ENCODE data around the gene TMCC1. TPM values are rescaled to one million over a fixed set of nuclear protein-coding genes. Genes with fewer than 3 reads are reported as not detected.

TMCC1 gene
- total RNA-seq, 1 experiment from 2014 or later = 6.2 TPM

GRCh38 chr3:129723558-129724324 is 169.8 kb downstream of the TMCC1 start:
- no peak overlapping the region for H3K4me3 ChIP-seq (ENCODE audit: low read length)

GRCh38 chr3:129722527-129722926 is 171.0 kb downstream of the TMCC1 start:
- no peak overlapping the region for H3K9ac ChIP-seq (ENCODE audit: low read length)
- intact Hi-C loops (cut with micrococcal nuclease) = no loop called here
- ChIA-PET POLR2A (ENCODE audit: unreplicated experiment) (interaction anchor here (0.6 kb wide), 1 partner anchor 16 kb away, joined by 14 read pairs; no protein-coding TSS in a partner anchor), CTCF (interaction anchor here (0.6 kb wide), 1 partner anchor 599 kb away, joined by 5 read pairs; no protein-coding TSS in a partner anchor)
- H3F3A ChIP-seq (ENCODE audit: low read length, unreplicated experiment) = no peaks in the 10 kb centered on the region
- no peaks in the 10 kb centered on the region for H3K27me3 ChIP-seq (ENCODE audit: low read length)
- no TSS peak for BruUV-seq (replicated peaks)
- peaks cover 18% of the 10 kb centered on the region; the same call in 1 of the 2 replicates for H3K79me2 ChIP-seq (ENCODE audit: low read length)
- no peaks in the 10 kb centered on the region for H4K20me1 ChIP-seq (ENCODE audit: low read length)
- DNase-seq (no peak), ATAC-seq (no peak)
- H3K27ac ChIP-seq (ENCODE audit: low read length) = no peak overlapping the region
- no peak overlapping the region for H3K4me3 ChIP-seq (ENCODE audit: low read length)
- H3K4me1 ChIP-seq (ENCODE audit: insufficient read depth, low read length) = no peaks in the 10 kb centered on the region
- H2AFZ ChIP-seq (ENCODE audit: low read length) = no peak overlapping the region
- TF ChIP-seq EZH2phosphoT487 (IDR thresholded peaks at IDR 0.05; ENCODE audit: borderline replicate concordance, low read length) (no peak), CTCF (conservative IDR thresholded peaks at IDR 0.05; ENCODE audit: low read depth, low read length) (no peak), EZH2 (IDR thresholded peaks at IDR 0.05; ENCODE audit: low read length, unreplicated experiment) (no peak)
- no peaks in the 10 kb centered on the region for H3K9me2 ChIP-seq (replicated peaks; ENCODE audit: low read length)
- no peaks in the 10 kb centered on the region for H3K9me3 ChIP-seq (ENCODE audit: low read length)
- H3K36me3 ChIP-seq (ENCODE audit: low read depth, low read length) = no peaks in the 10 kb centered on the region
- no peak overlapping the region for H3K4me2 ChIP-seq (ENCODE audit: low read length)

More at GRCh38 chr3:129723558-129724324, 169.8 kb downstream of the TMCC1 start:
- intact Hi-C loops (cut with micrococcal nuclease) = no loop called here
- Histone ChIP-seq H3K27ac (ENCODE audit: low read length) (no peak overlapping the region), H3K9me3 (ENCODE audit: low read length) (no peaks in the 10 kb centered on the region), H3K36me3 (ENCODE audit: low read depth, low read length) (no peaks in the 10 kb centered on the region), H4K20me1 (ENCODE audit: low read length) (no peaks in the 10 kb centered on the region), H3K79me2 (ENCODE audit: low read length) (peaks cover 18% of the 10 kb centered on the region; the same call in 1 of the 2 replicates), H3K4me1 (ENCODE audit: insufficient read depth, low read length) (no peaks in the 10 kb centered on the region), H3K27me3 (ENCODE audit: low read length) (no peaks in the 10 kb centered on the region), H3K9ac (ENCODE audit: low read length) (no peak overlapping the region), H2AFZ (ENCODE audit: low read length) (no peak overlapping the region), H3F3A (ENCODE audit: low read length, unreplicated experiment) (no peaks in the 10 kb centered on the region), H3K9me2 (replicated peaks; ENCODE audit: low read length) (no peaks in the 10 kb centered on the region), H3K4me2 (ENCODE audit: low read length) (no peak overlapping the region)
- no peak for TF ChIP-seq EZH2 (IDR thresholded peaks at IDR 0.05; ENCODE audit: low read length, unreplicated experiment)
- no peak for TF ChIP-seq EZH2phosphoT487 (IDR thresholded peaks at IDR 0.05; ENCODE audit: borderline replicate concordance, low read length)
- ChIA-PET CTCF (no interaction called here), POLR2A (ENCODE audit: unreplicated experiment) (no interaction called here)
- ATAC-seq = no peak
- DNase-seq = no peak
- no TSS peak for BruUV-seq (replicated peaks)

- intact Hi-C loops (cut with micrococcal nuclease) = no loop called here
- POLR2A ChIA-PET (ENCODE audit: unreplicated experiment) = no interaction called here
Observed at GRCh38 chr3:129718201-129718600, 175.3 kb downstream of the TMCC1 start.

More at GRCh38 chr3:129718201-129718600, 175.3 kb downstream of the TMCC1 start:
- H3K4me2 ChIP-seq (ENCODE audit: low read length) = no peak overlapping the region
- no peak for ATAC-seq
- CTCF ChIA-PET = no interaction called here
- H3K36me3 ChIP-seq (ENCODE audit: low read depth, low read length) = no peaks in the 10 kb centered on the region
- H3K4me1 ChIP-seq (ENCODE audit: insufficient read depth, low read length) = no peaks in the 10 kb centered on the region
- H3K9ac ChIP-seq (ENCODE audit: low read length) = no peak overlapping the region
- H4K20me1 ChIP-seq (ENCODE audit: low read length) = no peaks in the 10 kb centered on the region
- H3K79me2 ChIP-seq (ENCODE audit: low read length) = no peaks in the 10 kb centered on the region
- no peak for TF ChIP-seq EZH2phosphoT487 (IDR thresholded peaks at IDR 0.05; ENCODE audit: borderline replicate concordance, low read length)
- H3K27ac ChIP-seq (ENCODE audit: low read length) = no peak overlapping the region
- no peaks in the 10 kb centered on the region for H3K9me2 ChIP-seq (replicated peaks; ENCODE audit: low read length)
- H3F3A ChIP-seq (ENCODE audit: low read length, unreplicated experiment) = no peaks in the 10 kb centered on the region
- no TSS peak for BruUV-seq (replicated peaks)
- H3K9me3 ChIP-seq (ENCODE audit: low read length) = no peaks in the 10 kb centered on the region
- no peak for DNase-seq
- no peak overlapping the region for H3K4me3 ChIP-seq (ENCODE audit: low read length)
- no peaks in the 10 kb centered on the region for H3K27me3 ChIP-seq (ENCODE audit: low read length)
- no peak overlapping the region for H2AFZ ChIP-seq (ENCODE audit: low read length)
